ENCODE data around the gene KRT10.

- TF ChIP-seq POLR2A (IDR thresholded peaks at IDR 0.05) (no peak), CTCF (IDR thresholded peaks at IDR 0.05) (no peak)
Observed at GRCh38 chr17:40815381-40815780, 7.0 kb downstream of the KRT10 start.
